Fibroblast of lung (primary cell): ENCODE results near the gene PJVK. TPM values are rescaled to one million over a fixed set of nuclear protein-coding genes. Genes with fewer than 3 reads are reported as not detected.

ENCODE experiments used
- DNase-seq, 2 donors: peaks; one replicate each; pipeline versions ENCODE4 v3.0.0 to v3.0.0-alpha.2; 2010; ENCODE audit warnings: low read depth in 2 of 2
- H2AFZ ChIP-seq: 2 replicates; pipeline ENCODE4 v1.5.1; 2012; ENCODE audit warnings: low read length, control low read depth, inconsistent platforms
- H3K27ac ChIP-seq: 2 replicates; pipeline ENCODE4 v1.5.1; 2011; ENCODE audit warnings: low read length, control low read depth; ENCODE audit not compliant: insufficient read depth
- H3K27me3 ChIP-seq: 2 replicates; pipeline ENCODE4 v1.5.1; 2011; ENCODE audit warnings: mild to moderate bottlenecking, low read length; ENCODE audit not compliant: control insufficient read depth, insufficient read depth
- H3K36me3 ChIP-seq: 2 replicates; pipeline ENCODE4 v1.5.1; 2011; ENCODE audit warnings: low read length; ENCODE audit not compliant: control insufficient read depth, insufficient read depth
- H3K4me1 ChIP-seq: 2 replicates; pipeline ENCODE4 v1.5.1; 2011; ENCODE audit warnings: low read length; ENCODE audit not compliant: control insufficient read depth, insufficient read depth; ENCODE audit errors: extremely low read depth
- H3K4me2 ChIP-seq: 2 replicates; pipeline ENCODE4 v1.5.1; 2011; ENCODE audit warnings: low read length, control low read depth; ENCODE audit not compliant: insufficient read depth; ENCODE audit errors: extremely low read depth
- H3K4me3 ChIP-seq, 4 experiments: fragments of 200-600 bp in 1 of 4; sonication (generic) in 1 of 4; replicated peaks in 1 of 4; 2 replicates each; pipeline ENCODE4 v1.5.1; 2011 to 2016; ENCODE audit warnings: low read length in 4 of 4, low read depth in 3 of 4, mild to moderate bottlenecking in 3 of 4, control low read depth in 2 of 4, inconsistent platforms in 1 of 4, mixed read lengths in 1 of 4; ENCODE audit not compliant: insufficient read depth in 1 of 4; ENCODE audit errors: control extremely low read depth in 1 of 4
- H3K79me2 ChIP-seq: 2 replicates; pipeline ENCODE4 v1.5.1; 2012; ENCODE audit warnings: mild to moderate bottlenecking, low read length, inconsistent platforms; ENCODE audit not compliant: control insufficient read depth, insufficient read depth
- H3K9ac ChIP-seq: 2 replicates; pipeline ENCODE4 v1.5.1; 2011; ENCODE audit warnings: mild to moderate bottlenecking, low read length, control low read depth; ENCODE audit not compliant: insufficient read depth
- H3K9me3 ChIP-seq: 2 replicates; pipeline ENCODE4 v1.5.1; 2012; ENCODE audit warnings: low read depth, low read length; ENCODE audit not compliant: control insufficient read depth, insufficient read depth
- H4K20me1 ChIP-seq: 2 replicates; pipeline ENCODE4 v1.5.1; 2011; ENCODE audit warnings: low read length; ENCODE audit not compliant: control insufficient read depth, insufficient read depth; ENCODE audit errors: extremely low read depth
- CTCF ChIP-seq, 2 donors: IDR thresholded peaks in 1 of 2; conservative IDR thresholded peaks in 1 of 2; 1 replicate in 1 of 2; 2 replicates in 1 of 2; pipeline ENCODE4 v1.5.1; 2011 to 2012; ENCODE audit warnings: low read length in 2 of 2, control low read depth in 1 of 2, inconsistent platforms in 1 of 2, low read depth in 1 of 2, mild to moderate bottlenecking in 1 of 2
- EZH2 ChIP-seq: IDR thresholded peaks from 2 replicates; pipeline ENCODE4 v1.5.1; 2012; ENCODE audit warnings: low read length, control low read depth, mild to moderate bottlenecking; ENCODE audit errors: missing control alignments
- polyA plus RNA-seq, 2 donors: library from polyadenylated mRNA; depleted of rRNA in 1 of 2; stranded (reverse) in 1 of 2; unstranded in 1 of 2; fragments of >200 nt; gene quantifications; 2 replicates each; pipeline ENCODE4 v1.2.1, GENCODE V29; 2011 to 2012; ENCODE audit warnings: missing spikeins in 1 of 2
- total RNA-seq: library from RNA; depleted of rRNA; stranded (reverse); fragments of >200 nt; gene quantifications from 2 replicates; pipeline ENCODE4 v1.2.1, GENCODE V29; 2014

The PJVK gene
- total and polyA plus RNA-seq, 2 donors (not counting 1 experiment from before 2014, with no cell fraction given) = 1.4 to 4.3 TPM

GRCh38 chr2:178452334-178452733 is 1.2 kb downstream of the PJVK start:
- Histone ChIP-seq H3K4me1 (no peaks in the 10 kb centered on the region), H3K9ac (no peak overlapping the region), H3K4me2 (no peak overlapping the region), H3K4me3 (no peak overlapping the region), H3K27ac (no peak overlapping the region), H3K79me2 (peaks cover 17% of the 10 kb centered on the region), H3K9me3 (no peaks in the 10 kb centered on the region), H3K27me3 (no peaks in the 10 kb centered on the region), H4K20me1 (no peaks in the 10 kb centered on the region), H3K36me3 (peaks cover 3% of the 10 kb centered on the region), H2AFZ (no peak overlapping the region)
- no peak for TF ChIP-seq EZH2
- no peak for TF ChIP-seq CTCF (conservative IDR thresholded peaks at IDR 0.05 in 1 of 2, IDR thresholded peaks at IDR 0.05 in 1 of 2; ENCODE audit: low read depth in 1 of 2, low read length in 2 of 2)
- DNase-seq = no peak

DNA sequence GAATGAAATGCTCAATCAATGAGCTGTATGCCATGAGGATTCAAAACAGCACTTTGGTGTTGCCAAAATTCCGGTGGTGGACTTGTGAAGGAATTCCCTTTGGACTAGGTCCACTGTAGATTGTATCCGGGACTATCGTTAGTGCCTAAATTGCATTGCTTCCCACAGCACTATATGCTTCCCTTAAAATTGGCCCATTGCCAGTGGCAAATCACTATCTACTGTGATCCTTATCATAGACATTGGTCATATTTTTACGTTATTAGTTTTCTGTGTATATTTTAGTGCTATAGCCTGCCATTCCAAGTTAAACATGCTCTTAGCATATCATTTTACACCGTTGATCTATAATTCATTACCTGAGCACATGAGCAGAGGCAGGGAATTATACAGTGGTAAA is 1.7 kb downstream of the PJVK start:
- peaks cover 3% of the 10 kb centered on the region for H3K36me3 ChIP-seq
- H3K4me1 ChIP-seq = no peaks in the 10 kb centered on the region
- H3K79me2 ChIP-seq = peaks cover 17% of the 10 kb centered on the region
- peak in 1 of 2 donors; percentile 9 for DNase-seq
- no peak overlapping the region for H2AFZ ChIP-seq
- H3K9ac ChIP-seq = no peak overlapping the region
- no peak overlapping the region for H3K27ac ChIP-seq
- H3K27me3 ChIP-seq = no peaks in the 10 kb centered on the region
- no peak overlapping the region for H3K4me3 ChIP-seq
- no peaks in the 10 kb centered on the region for H4K20me1 ChIP-seq
- TF ChIP-seq CTCF (conservative IDR thresholded peaks at IDR 0.05 in 1 of 2, IDR thresholded peaks at IDR 0.05 in 1 of 2; ENCODE audit: low read depth in 1 of 2, low read length in 2 of 2) = no peak
- no peak for TF ChIP-seq EZH2
- no peak overlapping the region for H3K4me2 ChIP-seq
- H3K9me3 ChIP-seq = no peaks in the 10 kb centered on the region

GRCh38 chr2:178455947-178456346 is 4.8 kb downstream of the PJVK start:
- TF ChIP-seq CTCF (conservative IDR thresholded peaks at IDR 0.05 in 1 of 2, IDR thresholded peaks at IDR 0.05 in 1 of 2; ENCODE audit: low read depth in 1 of 2, low read length in 2 of 2) (no peak), EZH2 (no peak)
- Histone ChIP-seq H3K27me3 (no peaks in the 10 kb centered on the region), H2AFZ (no peak overlapping the region), H4K20me1 (no peaks in the 10 kb centered on the region), H3K4me1 (no peaks in the 10 kb centered on the region), H3K9ac (no peak overlapping the region), H3K36me3 (no peaks in the 10 kb centered on the region), H3K79me2 (no peaks in the 10 kb centered on the region), H3K4me2 (no peak overlapping the region), H3K4me3 (no peak overlapping the region), H3K27ac (no peak overlapping the region), H3K9me3 (no peaks in the 10 kb centered on the region)
- peak in 1 of 2 donors; percentile 83 for DNase-seq
